ENCODE data around the gene CENPB. TPM values are rescaled to one million over a fixed set of nuclear protein-coding genes. Genes with fewer than 3 reads are reported as not detected.
A peak's percentile ranks its signal among the peaks of the same experiment; 100 is the strongest.

CENPB gene
- total RNA-seq, 2 experiments from 2014 or later, result 67.0 to 68.0 TPM

GRCh38 chr20:3771552-3772058 is 14.9 kb downstream of the CENPB start:
- H3K27ac Mint-ChIP-seq, result no peak overlapping the region
- CTCF ChIA-PET, result no interaction called here
- no peak overlapping the region for H3K4me3 Mint-ChIP-seq
- H3K9me3 Mint-ChIP-seq, result no peaks in the 10 kb centered on the region
- DNase-seq, result no peak
- H3K27me3 Mint-ChIP-seq, result peaks cover 2% of the 10 kb centered on the region
- H3K4me1 Mint-ChIP-seq, result peaks cover 15% of the 10 kb centered on the region
- no peaks in the 10 kb centered on the region for H3K36me3 Mint-ChIP-seq (ENCODE audit: low read depth)
- POLR2A ChIA-PET, result no interaction called here

GRCh38 chr20:3768342-3769130 is 18.0 kb downstream of the CENPB start:
- Mint-ChIP-seq H3K4me1 (peaks cover 25% of the 10 kb centered on the region), H3K27me3 (peaks cover 2% of the 10 kb centered on the region), H3K27ac (peak overlapping the region; percentile 86), H3K9me3 (no peaks in the 10 kb centered on the region), H3K4me3 (peak overlapping the region; percentile 83), H3K36me3 (ENCODE audit: low read depth) (no peaks in the 10 kb centered on the region)
- peak; percentile 84 for DNase-seq
- ChIA-PET CTCF (interaction anchor here (0.6 to 4.5 kb wide), 25 partner anchors 8 to 241 kb away, joined by 3 to 43 read pairs (median 6); partner anchors contain the start of genes AP5S1, CENPB and SPEF1), POLR2A (interaction anchor here (0.7 to 5.2 kb wide), 17 partner anchors 10 to 1046 kb away, joined by 3 to 64 read pairs (median 4); partner anchors contain the start of genes AP5S1, CDC25B, CENPB and SPEF1)

- no peaks in the 10 kb centered on the region for H3K36me3 Mint-ChIP-seq (ENCODE audit: low read depth)
- peaks cover 25% of the 10 kb centered on the region for H3K4me1 Mint-ChIP-seq
- peak within 1 kb of the TSS; percentile 83 for H3K4me3 Mint-ChIP-seq
- peaks cover 2% of the 10 kb centered on the region for H3K27me3 Mint-ChIP-seq
- CTCF ChIA-PET, result interaction anchor here (0.6 to 4.5 kb wide), 23 partner anchors 11 to 317 kb away, joined by 3 to 43 read pairs (median 6); partner anchors contain the start of genes AP5S1, CENPB and SPEF1
- H3K27ac Mint-ChIP-seq, result peak within 1 kb of the TSS; percentile 86
- POLR2A ChIA-PET, result interaction anchor here (0.6 to 5.2 kb wide), 20 partner anchors 9 to 1046 kb away, joined by 3 to 64 read pairs (median 4); partner anchors contain the start of genes AP5S1, CDC25B, CENPB and SPEF1
- DNase-seq, result peak; percentile 99
- no peaks in the 10 kb centered on the region for H3K9me3 Mint-ChIP-seq
Measured at GRCh38 chr20:3767427-3768341, 18.9 kb downstream of the CENPB start, which contains the start of gene ADISSP. TSS of gene ADISSP (minus strand) at chr20:3767753. CDS start at chr20:3760100, 7,653 bp downstream.

GRCh38 chr20:3767110-3767426 is 19.5 kb downstream of the CENPB start:
- Mint-ChIP-seq H3K4me1 (peaks cover 25% of the 10 kb centered on the region), H3K4me3 (peak overlapping the region; percentile 83), H3K9me3 (no peaks in the 10 kb centered on the region), H3K27ac (peak overlapping the region; percentile 62), H3K27me3 (peaks cover 2% of the 10 kb centered on the region), H3K36me3 (ENCODE audit: low read depth) (no peaks in the 10 kb centered on the region)
- ChIA-PET POLR2A (interaction anchor here (0.9 to 5.2 kb wide), 12 partner anchors 12 to 1047 kb away, joined by 3 to 64 read pairs (median 6); partner anchors contain the start of genes AP5S1, CDC25B, CENPB and SPEF1), CTCF (interaction anchor here (0.8 to 4.5 kb wide), 17 partner anchors 10 to 220 kb away, joined by 3 to 43 read pairs (median 6); partner anchors contain the start of genes AP5S1 and CENPB)
- no peak for DNase-seq

- ChIA-PET CTCF (interaction anchor here (0.9 to 4.5 kb wide), 9 partner anchors 9 to 219 kb away, joined by 3 to 43 read pairs (median 5); partner anchors contain the start of genes AP5S1 and CENPB), POLR2A (interaction anchor here (0.9 to 5.2 kb wide), 9 partner anchors 10 to 125 kb away, joined by 4 to 64 read pairs (median 7); partner anchors contain the start of genes AP5S1, CDC25B, CENPB and SPEF1)
- peak overlapping the region; percentile 83 for H3K4me3 Mint-ChIP-seq
- peaks cover 1% of the 10 kb centered on the region for H3K27me3 Mint-ChIP-seq
- peaks cover 27% of the 10 kb centered on the region for H3K4me1 Mint-ChIP-seq
- no peaks in the 10 kb centered on the region for H3K36me3 Mint-ChIP-seq (ENCODE audit: low read depth)
- no peak for DNase-seq
- H3K9me3 Mint-ChIP-seq, result no peaks in the 10 kb centered on the region
- no peak overlapping the region for H3K27ac Mint-ChIP-seq
Measured at GRCh38 chr20:3766422-3767109, 20.0 kb downstream of the CENPB start.

GRCh38 chr20:3765171-3765882 is 21.2 kb downstream of the CENPB start:
- no peak for DNase-seq
- Mint-ChIP-seq H3K4me1 (peaks cover 29% of the 10 kb centered on the region), H3K27ac (no peak overlapping the region), H3K9me3 (no peaks in the 10 kb centered on the region), H3K27me3 (no peaks in the 10 kb centered on the region), H3K36me3 (ENCODE audit: low read depth) (no peaks in the 10 kb centered on the region), H3K4me3 (no peak overlapping the region)
- POLR2A ChIA-PET, result interaction anchor here (0.6 to 5.2 kb wide), 5 partner anchors 9 to 123 kb away, joined by 3 to 64 read pairs (median 6); partner anchors contain the start of genes AP5S1, CENPB and SPEF1
- CTCF ChIA-PET, result interaction anchor here (0.6 to 4.5 kb wide), 7 partner anchors 8 to 89 kb away, joined by 3 to 43 read pairs (median 4); partner anchors contain the start of gene AP5S1

- CTCF ChIA-PET, result interaction anchor here (0.6 to 4.5 kb wide), 5 partner anchors 7 to 30 kb away, joined by 3 to 43 read pairs (median 3); no protein-coding TSS in a partner anchor
- Mint-ChIP-seq H3K36me3 (ENCODE audit: low read depth) (no peaks in the 10 kb centered on the region), H3K9me3 (no peaks in the 10 kb centered on the region), H3K27ac (no peak overlapping the region), H3K4me1 (peaks cover 29% of the 10 kb centered on the region), H3K4me3 (no peak overlapping the region), H3K27me3 (no peaks in the 10 kb centered on the region)
- no peak for DNase-seq
- POLR2A ChIA-PET, result interaction anchor here (5.2 kb wide), 1 partner anchor 20 kb away, joined by 64 read pairs; the partner anchor contains the start of genes CENPB and SPEF1
Measured at GRCh38 chr20:3764659-3765058, 21.9 kb downstream of the CENPB start.

GRCh38 chr20:3763671-3764601 is 22.6 kb downstream of the CENPB start:
- Mint-ChIP-seq H3K36me3 (ENCODE audit: low read depth) (no peaks in the 10 kb centered on the region), H3K27ac (no peak overlapping the region), H3K4me1 (peaks cover 26% of the 10 kb centered on the region), H3K4me3 (no peak overlapping the region), H3K9me3 (no peaks in the 10 kb centered on the region), H3K27me3 (no peaks in the 10 kb centered on the region)
- CTCF ChIA-PET, result interaction anchor here (0.8 kb wide), 1 partner anchor 11 kb away, joined by 3 read pairs; no protein-coding TSS in a partner anchor
- POLR2A ChIA-PET, result interaction anchor here (5.2 kb wide), 1 partner anchor 21 kb away, joined by 64 read pairs; the partner anchor contains the start of genes CENPB and SPEF1
- no peak for DNase-seq

GRCh38 chr20:3760655-3761348 is 25.7 kb downstream of the CENPB start:
- H3K4me3 Mint-ChIP-seq, result no peak overlapping the region
- H3K4me1 Mint-ChIP-seq, result peaks cover 6% of the 10 kb centered on the region
- H3K9me3 Mint-ChIP-seq, result no peaks in the 10 kb centered on the region
- H3K27ac Mint-ChIP-seq, result no peak overlapping the region
- no peaks in the 10 kb centered on the region for H3K27me3 Mint-ChIP-seq
- no peaks in the 10 kb centered on the region for H3K36me3 Mint-ChIP-seq (ENCODE audit: low read depth)
- no peak for DNase-seq
- ChIA-PET CTCF (interaction anchor here (0.5 to 1.7 kb wide), 3 partner anchors 8 to 286 kb away, joined by 3 to 6 read pairs (median 4); no protein-coding TSS in a partner anchor), POLR2A (no interaction called here)

GRCh38 chr20:3759884-3760283 is 26.7 kb downstream of the CENPB start:
- H3K27me3 Mint-ChIP-seq, result no peaks in the 10 kb centered on the region
- H3K27ac Mint-ChIP-seq, result no peak overlapping the region
- H3K9me3 Mint-ChIP-seq, result no peaks in the 10 kb centered on the region
- no peak overlapping the region for H3K4me3 Mint-ChIP-seq
- POLR2A ChIA-PET, result no interaction called here
- no peak for DNase-seq
- H3K36me3 Mint-ChIP-seq (ENCODE audit: low read depth), result no peaks in the 10 kb centered on the region
- peaks cover 4% of the 10 kb centered on the region for H3K4me1 Mint-ChIP-seq
- CTCF ChIA-PET, result interaction anchor here (0.8 to 1.7 kb wide), 2 partner anchors 9 to 10 kb away, joined by 3 to 6 read pairs; no protein-coding TSS in a partner anchor

All from activated CD4-positive, alpha-beta memory T cell treated with anti-CD3 and anti-CD28 coated beads, Interleukin-2, amount 10 ng/mL, durations not matched to agents 7 days and 5 days (primary cell).